CMK (cell line): ENCODE results near the gene CCDC68.

Source experiments
- DNase-seq: peaks from one replicate; pipeline ENCODE4 v3.0.0-alpha.2; 2010; ENCODE audit warnings: low read depth

Gene CCDC68

DNA sequence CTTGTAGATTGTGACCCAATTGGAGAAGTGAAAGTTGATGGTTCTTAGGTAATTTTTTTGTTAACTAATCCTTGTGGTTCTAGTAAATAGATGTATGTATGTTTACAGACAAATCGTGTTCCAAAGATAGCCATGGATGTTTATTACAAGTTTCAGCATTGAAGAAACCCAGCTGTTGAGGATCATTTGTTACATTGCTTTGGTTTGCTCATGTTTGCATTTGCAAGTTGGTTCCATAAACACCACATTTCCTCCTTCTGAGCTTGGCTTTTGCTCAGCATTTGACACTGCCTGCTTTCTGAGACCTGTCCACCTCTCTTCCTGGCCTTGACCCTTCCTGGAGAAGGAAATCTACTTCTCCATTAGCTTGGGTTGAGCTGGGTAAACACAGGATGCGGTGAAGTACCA, 1.8 kb upstream of the CCDC68 start:
- DNase-seq: no peak

- no peak for DNase-seq
Observed at GRCh38 chr18:54960197-54960596, 936 bp upstream of the CCDC68 start.

GRCh38 chr18:54957996-54958395, 1.3 kb downstream of the CCDC68 start:
- no peak for DNase-seq

GRCh38 chr18:54957296-54957832, 1.9 kb downstream of the CCDC68 start:
- DNase-seq: no peak

- DNase-seq: no peak
Observed at GRCh38 chr18:54956506-54956905, 2.8 kb downstream of the CCDC68 start.

- DNase-seq: no peak
Observed at GRCh38 chr18:54952026-54952425, 7.2 kb downstream of the CCDC68 start.

DNA sequence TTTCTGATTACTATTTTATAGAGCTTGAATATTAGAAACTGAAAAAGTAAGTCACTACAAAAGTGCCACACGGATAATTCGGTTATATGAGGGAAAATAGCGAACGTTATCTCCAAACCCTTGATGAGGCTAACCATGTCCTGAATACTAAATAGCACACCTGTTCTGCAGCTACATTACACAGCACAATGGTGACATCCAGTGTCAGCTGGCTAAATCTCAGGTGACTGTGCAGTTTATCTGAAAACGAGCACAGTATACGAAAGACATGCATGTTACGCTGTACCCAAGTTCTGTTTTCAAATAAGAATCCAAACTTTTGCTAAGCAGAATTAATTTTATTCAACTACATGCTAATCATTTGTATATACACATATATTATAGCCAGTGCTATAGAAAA, 9.0 kb downstream of the CCDC68 start:
- DNase-seq: no peak

DNA sequence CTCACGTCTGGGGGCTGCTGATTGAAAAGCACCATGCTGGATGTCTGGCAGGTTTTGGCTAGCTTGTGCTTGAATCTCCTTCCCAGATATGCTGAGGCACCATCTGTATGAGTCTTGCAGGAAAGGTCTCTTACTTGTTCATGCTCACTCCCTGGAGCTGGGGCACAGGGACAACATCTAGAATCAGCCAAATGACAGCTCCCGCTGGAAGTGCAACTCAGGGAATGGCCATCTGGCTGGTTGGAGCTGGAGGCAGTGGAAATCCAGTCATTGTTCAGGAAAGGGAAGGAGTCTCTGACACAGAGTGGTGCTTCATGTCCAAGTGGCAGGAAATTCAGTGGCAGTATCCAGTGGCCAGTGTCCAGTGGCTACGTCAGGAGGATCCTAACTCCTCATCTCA, 9.7 kb downstream of the CCDC68 start:
- no peak for DNase-seq

DNA sequence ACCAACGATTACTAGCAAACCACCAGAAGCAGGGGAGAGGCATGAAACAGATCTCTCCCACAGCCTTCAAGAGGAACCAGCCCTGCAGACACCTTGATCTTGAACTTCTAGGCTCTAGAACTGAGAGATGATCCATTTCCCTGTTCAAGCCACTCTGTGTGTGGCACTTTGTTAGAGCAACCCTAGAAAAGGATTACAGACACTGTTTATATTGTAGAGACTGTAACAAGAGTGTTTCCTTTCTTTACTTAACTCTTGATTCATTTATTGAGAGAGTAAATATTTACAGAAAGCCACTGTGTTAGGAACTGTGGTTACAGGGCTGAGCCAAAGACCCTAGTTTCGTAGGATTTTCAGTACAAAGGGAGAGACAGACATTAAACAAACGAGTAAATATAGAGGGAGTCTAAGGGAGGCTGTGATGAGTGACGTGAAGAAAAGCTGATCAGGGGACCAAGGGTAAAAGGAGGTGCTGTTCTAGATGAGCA, 10.9 kb downstream of the CCDC68 start:
- no peak for DNase-seq

DNA sequence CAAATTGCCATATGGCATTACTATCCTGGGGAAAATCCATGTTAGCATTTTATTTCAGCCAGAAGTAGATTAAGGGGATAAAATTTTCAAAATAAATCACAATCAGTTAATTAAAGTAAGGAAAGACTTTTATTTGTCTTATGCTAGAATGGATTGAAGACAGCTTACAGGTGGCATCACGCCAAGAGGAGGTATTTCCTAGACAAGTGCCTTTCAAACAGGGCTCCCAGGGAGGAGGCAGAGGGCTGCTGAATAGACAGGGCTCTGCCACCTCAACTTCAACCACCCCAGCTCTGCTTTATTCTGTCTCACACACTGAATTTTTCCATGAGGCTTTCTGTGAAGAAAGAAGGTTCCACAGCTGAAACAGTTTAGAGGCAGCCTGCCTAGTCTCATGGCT, 12.2 kb downstream of the CCDC68 start:
- DNase-seq: no peak

DNA sequence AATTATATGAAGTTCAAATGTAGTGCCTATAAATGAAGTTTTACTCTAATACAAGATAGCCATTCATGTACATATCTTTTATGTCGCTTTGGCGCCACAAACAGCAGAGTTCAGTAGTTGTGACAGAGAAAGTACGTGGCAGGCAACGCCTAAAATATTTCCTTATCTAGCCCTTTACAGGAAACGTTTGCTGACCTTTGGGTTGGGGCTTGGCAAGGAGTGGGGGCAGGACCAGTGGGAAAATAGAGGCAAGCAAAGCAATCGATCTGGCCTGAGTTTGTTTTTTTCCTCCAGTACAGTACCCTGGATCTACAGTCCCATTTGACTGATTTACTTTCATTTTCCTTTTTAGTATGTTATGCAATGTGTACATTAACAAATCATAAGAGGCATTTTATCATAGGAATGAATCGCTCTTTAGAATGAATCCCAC, 13.1 kb downstream of the CCDC68 start:
- DNase-seq: no peak

GRCh38 chr18:54945576-54946125, 13.6 kb downstream of the CCDC68 start:
- DNase-seq: no peak

DNA sequence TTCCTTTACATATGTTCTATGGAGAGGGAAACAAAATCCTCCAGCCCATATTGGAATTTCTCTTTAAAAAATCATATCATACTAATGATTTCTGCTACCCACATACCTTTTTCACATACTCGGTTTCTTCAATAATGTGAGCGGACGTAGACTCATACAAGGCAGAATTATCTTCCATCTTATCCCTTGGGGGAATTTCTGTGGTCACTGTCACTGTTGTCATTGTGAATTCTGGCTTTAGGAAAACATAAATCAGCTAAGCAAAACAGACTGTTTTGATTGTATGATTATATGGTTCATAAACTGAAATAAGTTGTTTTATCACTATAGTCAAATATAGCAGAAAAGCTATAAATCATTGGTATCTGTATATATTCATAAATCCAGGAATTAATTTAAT, 16.7 kb downstream of the CCDC68 start:
- no peak for DNase-seq

DNA sequence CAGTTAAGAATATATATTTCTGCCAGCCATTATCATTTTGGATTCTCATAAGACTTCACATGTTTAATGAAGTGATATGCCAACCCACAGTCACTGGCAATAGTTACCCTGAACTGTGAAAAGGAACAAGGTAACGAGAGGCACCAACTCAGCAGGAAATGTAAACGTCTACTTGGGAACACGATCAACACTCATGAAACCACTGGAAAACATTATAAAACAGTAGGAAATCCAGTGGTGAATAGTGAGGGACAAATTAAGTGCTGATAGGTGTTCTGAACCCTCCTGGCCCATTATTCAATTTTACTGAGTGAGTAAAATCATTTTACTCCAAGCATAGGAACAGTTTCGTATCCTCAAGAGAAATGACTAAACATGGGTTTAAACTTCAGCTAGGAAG, 17.1 kb downstream of the CCDC68 start:
- no peak for DNase-seq

DNA sequence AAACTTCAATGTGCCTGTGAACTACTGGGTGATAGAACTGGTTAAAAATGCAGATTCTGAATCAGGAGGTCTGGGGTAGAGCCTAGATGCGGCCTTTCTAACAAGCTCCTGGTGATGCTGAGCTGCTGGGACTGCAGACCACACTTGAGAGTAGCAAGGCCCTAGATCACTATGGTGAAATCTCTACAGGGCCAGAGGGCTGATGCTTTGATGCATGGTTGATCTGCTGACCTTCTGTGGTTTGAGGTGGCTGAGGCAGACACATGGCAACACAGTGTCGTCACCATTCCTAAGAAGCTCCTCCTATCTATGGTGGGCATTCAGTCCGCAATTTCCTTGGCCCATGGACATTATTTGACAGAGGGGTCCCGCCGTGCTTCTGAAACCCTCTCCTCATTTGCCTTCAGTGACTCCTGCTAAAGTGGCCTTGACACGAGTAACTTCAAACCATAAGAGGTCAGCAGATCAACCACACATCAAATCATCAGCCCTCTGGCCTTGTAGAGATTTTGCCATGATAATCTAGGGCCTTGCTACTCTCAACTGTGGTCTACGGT, 19.8 kb downstream of the CCDC68 start:
- DNase-seq: no peak

- no peak for DNase-seq
Observed at GRCh38 chr18:54938506-54938905, 20.8 kb downstream of the CCDC68 start.

- no peak for DNase-seq
Observed at GRCh38 chr18:54932472-54932871, 26.8 kb downstream of the CCDC68 start.

GRCh38 chr18:54931152-54931551, 28.1 kb downstream of the CCDC68 start:
- no peak for DNase-seq

DNA sequence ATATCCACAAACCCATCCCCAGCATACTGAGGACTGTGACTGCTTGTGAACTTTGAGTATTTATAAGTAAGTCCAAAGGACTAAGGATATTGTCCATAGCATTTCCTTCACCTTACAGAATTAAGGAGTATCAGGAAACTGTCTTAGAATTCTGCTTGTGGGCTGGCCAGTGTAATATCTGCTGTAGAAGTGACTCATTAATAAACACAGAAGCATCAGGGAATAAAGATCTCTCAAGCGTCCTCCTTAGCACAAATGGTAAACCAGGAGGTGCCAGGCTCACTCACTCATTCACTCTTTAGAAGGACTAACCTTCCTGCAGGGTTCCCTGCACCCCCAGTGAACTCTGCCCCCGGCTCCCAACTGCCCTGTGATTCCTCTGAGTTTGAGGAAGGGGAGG, 31.0 kb downstream of the CCDC68 start:
- no peak for DNase-seq

DNA sequence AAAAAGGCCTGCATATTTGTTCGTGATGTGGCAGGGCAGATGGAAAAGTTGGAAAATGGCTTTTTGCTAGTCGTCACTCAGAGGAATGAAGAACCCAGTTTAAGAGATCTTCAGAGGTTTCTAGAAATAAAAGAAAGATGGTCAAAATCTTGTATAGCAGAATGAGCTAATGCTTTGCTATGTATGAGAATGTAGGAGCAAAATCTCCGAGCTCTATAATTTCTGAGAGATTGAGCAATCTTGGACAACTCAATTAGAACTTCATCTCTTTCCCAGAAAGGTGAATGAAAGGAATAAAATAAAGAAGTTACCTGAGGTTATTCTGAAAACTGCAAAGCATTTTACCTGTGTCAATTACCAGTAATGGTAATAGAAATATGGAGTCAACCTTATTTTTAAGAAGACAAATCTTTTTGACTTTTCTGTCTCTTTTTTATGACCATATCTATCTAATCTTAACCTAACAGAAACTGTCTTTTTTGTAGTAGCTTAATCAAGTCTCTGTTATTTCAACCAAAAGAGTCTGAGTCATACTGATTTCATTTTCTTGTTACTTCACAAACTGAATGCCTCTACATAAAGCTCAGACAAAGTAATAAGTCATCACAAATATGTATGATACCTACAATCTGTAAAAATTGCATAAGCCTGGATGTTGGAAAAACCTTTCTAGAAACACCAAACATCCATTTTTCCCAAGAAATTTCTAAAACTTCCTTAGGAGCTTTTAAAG, 32.5 kb downstream of the CCDC68 start:
- DNase-seq: no peak

DNA sequence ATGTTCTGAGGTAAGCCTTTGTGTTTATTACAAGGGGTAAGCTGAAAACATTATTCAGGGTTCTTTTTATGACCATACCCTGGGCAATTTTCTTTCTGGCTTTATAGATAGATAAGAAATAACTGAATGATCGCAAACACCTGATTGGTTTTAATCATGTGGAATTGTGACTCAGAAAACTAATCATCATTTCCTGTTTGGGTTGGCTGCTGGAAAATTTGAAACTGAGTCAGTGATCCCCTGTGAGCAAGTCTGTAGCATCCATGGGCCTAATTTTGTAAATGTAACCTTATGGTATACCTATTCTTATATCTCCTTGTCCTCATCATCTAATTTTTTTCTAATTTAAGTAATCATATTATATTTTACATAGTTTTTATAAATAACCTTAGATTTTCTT, 34.3 kb downstream of the CCDC68 start:
- no peak for DNase-seq

- no peak for DNase-seq
Observed at GRCh38 chr18:54923339-54923956, 35.8 kb downstream of the CCDC68 start.

- DNase-seq: no peak
Observed at GRCh38 chr18:54919412-54919811, 39.8 kb downstream of the CCDC68 start.
